ENCODE measurements around the gene KCTD11. TPM values are rescaled to one million over a fixed set of nuclear protein-coding genes. Genes with fewer than 3 reads are reported as not detected.
A peak's percentile ranks its signal among the peaks of the same experiment; 100 is the strongest.

KCTD11 gene
- total RNA-seq, 2 experiments from 2014 or later, result 0.41 to 0.47 TPM

DNA sequence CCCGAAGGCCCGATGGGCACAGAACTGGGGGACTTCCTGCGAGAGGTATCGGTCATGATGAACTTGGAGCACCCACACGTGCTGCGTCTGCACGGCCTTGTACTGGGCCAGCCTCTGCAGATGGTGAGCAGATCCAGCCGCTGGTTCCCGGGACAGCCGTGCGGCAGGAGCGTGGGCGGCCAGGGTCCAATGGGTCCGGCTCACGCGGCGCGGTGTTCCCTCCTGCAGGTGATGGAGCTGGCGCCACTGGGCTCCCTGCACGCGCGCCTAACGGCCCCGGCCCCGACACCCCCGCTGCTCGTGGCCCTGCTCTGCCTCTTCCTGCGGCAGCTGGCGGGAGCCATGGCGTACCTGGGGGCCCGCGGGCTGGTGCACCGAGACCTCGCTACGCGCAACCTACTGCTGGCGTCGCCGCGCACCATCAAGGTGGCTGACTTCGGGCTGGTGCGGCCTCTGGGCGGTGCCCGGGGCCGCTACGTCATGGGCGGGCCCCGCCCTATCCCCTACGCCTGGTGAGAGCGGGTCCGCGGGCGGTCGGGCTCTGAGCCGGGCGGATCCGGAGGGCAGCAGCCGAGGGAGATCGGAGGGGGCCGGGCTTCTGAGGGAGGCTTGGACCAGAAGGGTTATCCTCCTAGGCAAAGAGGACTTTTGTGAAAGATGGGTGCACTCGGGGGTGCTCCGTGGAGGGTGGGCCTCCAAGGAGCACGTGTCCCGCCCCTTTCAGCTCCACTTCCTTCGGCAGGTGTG is 32.0 kb downstream of the KCTD11 start:
- H3K27ac Mint-ChIP-seq, result peak overlapping the region; percentile 47
- H3K9me3 Mint-ChIP-seq, result peaks cover 3% of the 10 kb centered on the region
- DNase-seq, result peak; percentile 74
- CTCF ChIA-PET, result interaction anchor here (0.7 to 2.4 kb wide), 3 partner anchors 10 to 300 kb away, joined by 3 to 6 read pairs (median 3); no protein-coding TSS in a partner anchor
- H3K4me3 Mint-ChIP-seq, result peak overlapping the region; percentile 70
- no peaks in the 10 kb centered on the region for H3K36me3 Mint-ChIP-seq (ENCODE audit: low read depth)
- H3K27me3 Mint-ChIP-seq (ENCODE audit: low read depth), result peaks cover 30% of the 10 kb centered on the region
- intact Hi-C loops (cut with micrococcal nuclease), result loop anchor here (1.0 kb wide), 2 partner anchors 10 to 51 kb away; partner anchors contain the start of genes PLSCR3 and TMEM102
- peaks cover 4% of the 10 kb centered on the region for H3K4me1 Mint-ChIP-seq (ENCODE audit: low read depth)

DNA sequence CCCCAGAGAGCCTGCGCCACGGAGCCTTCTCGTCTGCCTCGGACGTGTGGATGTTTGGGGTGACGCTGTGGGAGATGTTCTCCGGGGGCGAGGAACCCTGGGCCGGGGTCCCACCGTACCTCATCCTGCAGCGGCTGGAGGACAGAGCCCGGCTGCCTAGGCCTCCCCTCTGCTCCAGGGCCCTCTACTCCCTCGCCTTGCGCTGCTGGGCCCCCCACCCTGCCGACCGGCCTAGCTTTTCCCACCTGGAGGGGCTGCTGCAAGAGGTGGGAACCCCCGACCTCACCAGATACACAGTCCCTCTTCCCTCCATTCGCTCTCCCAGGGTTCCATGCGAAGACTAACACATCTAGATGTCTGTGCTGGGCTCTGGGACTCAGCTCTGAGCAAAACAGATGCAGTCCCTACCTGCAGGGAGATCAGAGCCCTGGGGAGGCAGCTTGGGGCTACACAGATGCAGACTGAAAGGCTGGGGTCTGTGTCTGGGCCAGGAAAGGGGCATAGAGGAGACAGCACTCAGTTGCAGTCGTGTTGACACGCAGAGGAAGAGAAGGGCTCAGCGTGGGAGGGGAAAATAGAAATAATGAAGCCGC is 32.6 kb downstream of the KCTD11 start:
- H3K27ac Mint-ChIP-seq, result peak overlapping the region; percentile 65
- H3K9me3 Mint-ChIP-seq, result no peaks in the 10 kb centered on the region
- no peak for DNase-seq
- peak overlapping the region; percentile 70 for H3K4me3 Mint-ChIP-seq
- peaks cover 23% of the 10 kb centered on the region for H3K27me3 Mint-ChIP-seq (ENCODE audit: low read depth)
- intact Hi-C loops (cut with micrococcal nuclease), result loop anchor here (1.0 kb wide), 2 partner anchors 10 to 51 kb away; partner anchors contain the start of genes PLSCR3 and TMEM102
- H3K36me3 Mint-ChIP-seq (ENCODE audit: low read depth), result no peaks in the 10 kb centered on the region
- H3K4me1 Mint-ChIP-seq (ENCODE audit: low read depth), result peaks cover 4% of the 10 kb centered on the region
- CTCF ChIA-PET, result interaction anchor here (0.7 to 2.4 kb wide), 3 partner anchors 9 to 299 kb away, joined by 3 to 6 read pairs (median 3); no protein-coding TSS in a partner anchor

DNA sequence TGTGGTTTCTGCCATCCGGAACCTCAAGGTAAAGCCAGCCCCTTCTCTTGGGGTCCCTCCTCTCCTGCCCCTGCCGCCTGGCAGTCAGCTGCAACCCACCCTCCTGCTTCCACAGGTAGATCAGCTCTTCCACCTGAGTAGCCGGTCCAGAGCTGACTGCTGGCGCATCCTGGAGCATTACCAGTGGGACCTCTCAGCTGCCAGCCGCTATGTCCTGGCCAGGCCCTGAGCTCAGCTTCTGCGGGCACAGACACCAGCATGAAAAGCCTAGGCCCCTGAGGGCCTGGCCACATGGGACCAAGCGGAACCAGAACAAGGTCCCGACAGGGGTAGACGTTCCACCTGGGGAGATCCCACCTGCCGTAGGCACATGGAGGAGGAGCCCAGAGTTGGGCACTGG is 36.9 kb downstream of the KCTD11 start:
- no peaks in the 10 kb centered on the region for H3K9me3 Mint-ChIP-seq
- H3K4me3 Mint-ChIP-seq, result no peak overlapping the region
- no peak for DNase-seq
- H3K4me1 Mint-ChIP-seq (ENCODE audit: low read depth), result peaks cover 29% of the 10 kb centered on the region
- CTCF ChIA-PET, result interaction anchor here (0.7 to 1.3 kb wide), 3 partner anchors 33 to 172 kb away, joined by 3 to 5 read pairs (median 5); no protein-coding TSS in a partner anchor
- H3K27me3 Mint-ChIP-seq (ENCODE audit: low read depth), result no peaks in the 10 kb centered on the region
- H3K36me3 Mint-ChIP-seq (ENCODE audit: low read depth), result peaks cover 4% of the 10 kb centered on the region
- intact Hi-C loops (cut with micrococcal nuclease), result no loop called here
- H3K27ac Mint-ChIP-seq, result no peak overlapping the region

- H3K36me3 Mint-ChIP-seq (ENCODE audit: low read depth), result peaks cover 4% of the 10 kb centered on the region
- H3K9me3 Mint-ChIP-seq, result no peaks in the 10 kb centered on the region
- no peak overlapping the region for H3K4me3 Mint-ChIP-seq
- CTCF ChIA-PET, result interaction anchor here (0.6 to 1.2 kb wide), 3 partner anchors 35 to 167 kb away, joined by 3 to 5 read pairs (median 3); no protein-coding TSS in a partner anchor
- H3K27me3 Mint-ChIP-seq (ENCODE audit: low read depth), result no peaks in the 10 kb centered on the region
- no peak for DNase-seq
- peaks cover 30% of the 10 kb centered on the region for H3K4me1 Mint-ChIP-seq (ENCODE audit: low read depth)
- no peak overlapping the region for H3K27ac Mint-ChIP-seq
- intact Hi-C loops (cut with micrococcal nuclease), result loop anchor here (5.0 kb wide), 1 partner anchor 33 kb away; the partner anchor contains the start of gene TMEM95
Measured at GRCh38 chr17:7389924-7390910, 38.3 kb downstream of the KCTD11 start.

DNA sequence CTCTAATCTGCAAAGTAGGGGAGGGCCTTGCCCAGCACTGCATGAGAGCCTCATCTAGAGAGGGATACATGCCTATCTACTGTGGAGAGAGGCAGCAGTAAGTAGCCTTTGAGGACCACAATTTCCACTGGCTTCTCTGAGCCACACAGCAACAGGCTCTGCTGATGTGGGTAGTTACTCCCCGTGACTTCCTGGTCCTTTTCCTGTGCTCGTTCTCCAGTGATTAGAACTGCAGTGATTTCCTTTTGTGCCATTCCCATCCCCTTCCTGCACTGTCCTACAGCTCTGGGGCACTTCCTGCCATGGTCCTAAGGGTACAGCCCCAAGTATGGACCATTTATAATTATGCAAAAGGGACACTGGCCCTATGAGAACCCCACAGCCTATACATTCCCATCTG is 39.3 kb downstream of the KCTD11 start:
- H3K9me3 Mint-ChIP-seq, result no peaks in the 10 kb centered on the region
- intact Hi-C loops (cut with micrococcal nuclease), result loop anchor here (5.0 kb wide), 1 partner anchor 34 kb away; the partner anchor contains the start of gene TMEM95

DNA sequence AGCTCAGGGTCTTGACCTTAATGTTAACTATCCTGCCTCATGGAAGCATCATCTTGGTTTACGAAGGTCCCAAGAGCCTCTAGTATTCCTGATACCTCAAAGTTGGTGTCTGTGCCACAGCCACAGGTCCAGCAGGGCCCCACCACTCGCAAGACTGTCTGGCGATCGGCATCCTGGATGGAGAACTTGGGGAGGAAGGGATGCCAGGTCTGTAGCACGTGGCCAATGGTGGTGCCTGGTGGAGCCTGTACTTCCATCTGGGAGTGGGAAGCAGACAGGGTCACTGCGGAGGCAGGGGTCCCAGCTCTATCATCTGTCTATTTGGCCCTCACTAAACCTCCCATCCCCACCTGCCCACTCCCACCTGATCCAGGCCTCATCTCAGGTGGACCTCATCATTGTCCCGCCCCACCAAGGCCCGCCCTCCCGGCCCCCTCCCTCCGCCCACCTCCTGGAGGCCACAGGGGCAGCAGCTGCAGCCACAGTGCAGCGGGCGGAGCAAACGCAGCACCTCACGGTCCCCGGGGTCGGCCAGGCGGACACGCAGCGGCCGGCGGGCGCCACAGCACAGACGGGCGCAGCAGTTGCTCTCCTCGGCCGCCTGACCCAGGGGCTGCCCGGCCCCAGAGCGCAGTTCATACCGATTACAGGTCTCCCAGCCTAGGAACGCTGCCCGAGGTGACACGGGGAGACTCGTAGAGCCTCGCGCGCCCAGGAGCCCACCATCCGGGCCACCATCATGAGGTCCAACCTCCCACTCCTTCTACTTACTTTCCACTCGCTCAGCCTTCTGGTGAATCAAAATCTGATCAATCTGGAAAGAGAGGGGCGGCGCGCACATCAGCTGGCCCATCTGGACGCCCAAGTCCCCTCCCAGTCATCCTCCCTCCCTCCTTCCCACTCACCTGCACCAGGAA is 41.0 kb downstream of the KCTD11 start:
- Mint-ChIP-seq H3K4me3 (peak overlapping the region; percentile 95), H3K4me1 (ENCODE audit: low read depth) (peaks cover 30% of the 10 kb centered on the region), H3K36me3 (ENCODE audit: low read depth) (peaks cover 4% of the 10 kb centered on the region), H3K27me3 (ENCODE audit: low read depth) (no peaks in the 10 kb centered on the region), H3K27ac (no peak overlapping the region), H3K9me3 (no peaks in the 10 kb centered on the region)
- intact Hi-C loops (cut with micrococcal nuclease), result loop anchor here (5.0 kb wide), 1 partner anchor 36 kb away; the partner anchor contains the start of gene TMEM95
- CTCF ChIA-PET, result interaction anchor here (0.6 to 1.0 kb wide), 5 partner anchors 8 to 51 kb away, joined by 3 to 4 read pairs (median 4); no protein-coding TSS in a partner anchor
- DNase-seq, result no peak

More for the DNA sequence above, 39.3 kb downstream of the KCTD11 start:
- H3K4me3 Mint-ChIP-seq, result no peak overlapping the region
- H3K4me1 Mint-ChIP-seq (ENCODE audit: low read depth), result peaks cover 30% of the 10 kb centered on the region
- H3K27me3 Mint-ChIP-seq (ENCODE audit: low read depth), result no peaks in the 10 kb centered on the region
- H3K27ac Mint-ChIP-seq, result no peak overlapping the region
- peaks cover 4% of the 10 kb centered on the region for H3K36me3 Mint-ChIP-seq (ENCODE audit: low read depth)
- CTCF ChIA-PET, result no interaction called here
- no peak for DNase-seq

GRCh38 chr17:7393613-7394451 is 41.9 kb downstream of the KCTD11 start:
- peak; percentile 53 for DNase-seq
- Mint-ChIP-seq H3K27me3 (ENCODE audit: low read depth) (no peaks in the 10 kb centered on the region), H3K4me3 (peak overlapping the region; percentile 95), H3K4me1 (ENCODE audit: low read depth) (peaks cover 30% of the 10 kb centered on the region), H3K36me3 (ENCODE audit: low read depth) (peaks cover 4% of the 10 kb centered on the region), H3K9me3 (no peaks in the 10 kb centered on the region), H3K27ac (peak overlapping the region; percentile 82)
- CTCF ChIA-PET, result interaction anchor here (0.6 to 1.0 kb wide), 3 partner anchors 9 to 38 kb away, joined by 3 to 4 read pairs (median 3); no protein-coding TSS in a partner anchor
- intact Hi-C loops (cut with micrococcal nuclease), result loop anchor here (1.0 to 5.0 kb wide), 4 partner anchors 10 to 167 kb away; partner anchors contain the start of genes SENP3, TMEM256 and TMEM95

DNA sequence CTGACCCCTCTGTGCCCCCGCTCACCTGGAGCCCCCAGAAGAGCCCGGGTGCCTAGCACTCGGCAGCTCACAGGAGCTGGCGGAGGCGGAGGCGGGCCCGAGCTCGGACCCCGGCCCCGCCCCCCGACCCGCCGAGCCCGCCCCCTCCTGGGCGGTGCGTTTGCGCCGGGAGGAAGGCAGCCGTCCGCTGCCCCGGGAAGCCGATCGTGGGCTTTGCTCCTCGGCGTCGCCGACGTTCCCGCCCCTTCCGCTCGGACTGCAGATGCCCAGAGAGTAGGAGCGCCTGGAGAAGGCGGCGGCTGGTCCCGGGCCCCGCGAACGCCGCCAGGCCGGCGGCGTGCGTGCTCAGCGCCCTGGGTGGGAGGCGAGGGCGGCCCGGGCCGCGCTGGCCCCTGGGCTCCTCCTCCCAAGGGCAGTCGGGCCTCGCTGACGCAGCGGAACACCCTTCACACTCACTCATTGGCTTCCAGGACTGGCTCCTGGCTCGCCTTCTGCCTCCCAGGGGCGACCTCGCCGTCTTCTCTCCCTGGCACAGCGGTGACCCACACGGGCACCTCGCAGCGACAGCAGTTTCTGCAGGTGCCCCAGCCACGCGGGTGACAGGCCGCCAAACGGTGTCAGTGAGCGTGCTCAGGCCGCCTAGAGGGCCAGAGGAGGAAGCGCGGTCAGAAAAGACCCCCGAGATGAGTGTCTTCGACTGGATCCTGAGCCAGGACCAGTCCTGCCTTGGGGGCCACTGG is 42.7 kb downstream of the KCTD11 start, which contains the start of gene PLSCR3:
TSS of gene PLSCR3 (minus strand) at position 74 of the 740 bp plus-strand sequence. CDS start 415 bp downstream, outside the sequence.
- Mint-ChIP-seq H3K9me3 (no peaks in the 10 kb centered on the region), H3K27me3 (ENCODE audit: low read depth) (no peaks in the 10 kb centered on the region), H3K27ac (peak within 1 kb of the TSS; percentile 88), H3K4me3 (peak within 1 kb of the TSS; percentile 95), H3K36me3 (ENCODE audit: low read depth) (peaks cover 4% of the 10 kb centered on the region), H3K4me1 (ENCODE audit: low read depth) (peaks cover 30% of the 10 kb centered on the region)
- intact Hi-C loops (cut with micrococcal nuclease), result loop anchor here (1.0 to 5.0 kb wide), 4 partner anchors 10 to 167 kb away; partner anchors contain the start of genes SENP3, TMEM256 and TMEM95
- DNase-seq, result peak; percentile 80
- CTCF ChIA-PET, result interaction anchor here (0.6 to 1.0 kb wide), 2 partner anchors 39 to 121 kb away, joined by 3 read pairs; no protein-coding TSS in a partner anchor

- Mint-ChIP-seq H3K27ac (no peak overlapping the region), H3K4me1 (ENCODE audit: low read depth) (peaks cover 21% of the 10 kb centered on the region), H3K27me3 (ENCODE audit: low read depth) (no peaks in the 10 kb centered on the region), H3K36me3 (ENCODE audit: low read depth) (peaks cover 4% of the 10 kb centered on the region), H3K9me3 (no peaks in the 10 kb centered on the region), H3K4me3 (no peak overlapping the region)
- intact Hi-C loops (cut with micrococcal nuclease), result no loop called here
- no peak for DNase-seq
- CTCF ChIA-PET, result interaction anchor here (0.6 kb wide), 1 partner anchor 188 kb away, joined by 3 read pairs; no protein-coding TSS in a partner anchor
Measured at GRCh38 chr17:7396147-7396546, 44.2 kb downstream of the KCTD11 start.

Data from activated naive CD4-positive, alpha-beta T cell treated with anti-CD3 and anti-CD28 coated beads for 36 hours (primary cell).